GM19193 (cell line): ENCODE data around the gene CLEC3B.

Source experiments
- POLR2A ChIP-seq: IDR thresholded peaks from 4 replicates; pipeline ENCODE4 v1.6.1; 2011; ENCODE audit not compliant: insufficient read depth, insufficient read length; ENCODE audit errors: extremely low read depth

Gene CLEC3B

DNA sequence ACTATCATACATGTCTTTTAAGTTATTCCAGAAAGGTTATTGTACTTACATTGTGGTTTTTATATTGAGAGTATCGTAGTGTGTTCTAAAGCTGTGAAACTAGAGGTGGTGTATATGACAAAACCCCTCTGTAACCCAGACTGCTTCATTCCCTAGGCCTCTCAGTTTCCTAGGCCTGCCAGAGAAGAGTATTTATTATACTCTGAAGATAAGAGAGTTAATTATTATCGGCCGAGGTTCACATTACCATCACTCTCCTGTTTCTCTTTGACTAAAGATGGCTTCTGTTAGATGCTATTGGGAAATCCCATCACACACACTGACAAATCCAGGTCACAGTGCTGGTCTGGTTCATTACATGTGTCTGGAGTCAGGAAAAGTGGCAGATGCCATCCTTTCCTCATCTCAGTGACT, 29.5 kb upstream of the CLEC3B start:
- TF ChIP-seq POLR2A = no peak

DNA sequence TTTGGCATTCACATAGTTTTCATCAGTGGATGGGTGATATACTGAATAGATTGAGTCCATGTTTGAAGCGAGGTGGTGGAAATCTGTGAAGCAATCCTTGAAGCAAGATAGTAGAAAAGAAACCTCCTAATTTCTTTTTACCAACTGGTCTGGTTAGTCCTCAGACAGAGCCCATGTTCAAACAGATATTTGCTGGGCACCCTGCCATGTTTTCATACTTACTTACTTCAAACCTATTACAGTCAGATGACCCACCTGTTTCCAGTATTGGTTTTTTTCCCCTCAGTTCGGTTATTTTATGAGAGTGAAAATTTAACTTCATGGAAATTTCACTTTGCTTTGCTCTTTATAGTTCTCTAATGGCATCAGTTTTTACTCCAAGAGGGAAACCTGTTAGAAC, 26.3 kb upstream of the CLEC3B start:
- no peak for TF ChIP-seq POLR2A

DNA sequence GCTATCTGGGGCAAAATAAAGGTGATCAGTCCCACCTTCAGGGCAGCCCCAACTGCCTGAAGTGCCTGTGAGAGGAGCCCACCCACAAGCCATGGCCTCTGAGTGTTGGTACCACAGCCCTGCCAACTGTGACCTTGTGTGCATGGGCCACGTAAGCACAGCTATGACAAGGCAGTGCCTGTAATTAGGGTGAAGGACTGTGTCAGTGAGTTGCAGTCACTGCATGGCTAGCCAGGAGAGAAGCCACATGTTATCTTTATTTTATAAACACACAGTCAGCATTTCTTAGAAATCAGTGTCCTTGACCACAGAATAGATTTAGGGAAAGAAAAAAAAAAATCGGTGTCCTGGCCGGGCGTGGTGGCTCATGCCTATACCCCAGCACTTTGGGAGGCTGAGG, 25.3 kb upstream of the CLEC3B start:
- TF ChIP-seq POLR2A = no peak

DNA sequence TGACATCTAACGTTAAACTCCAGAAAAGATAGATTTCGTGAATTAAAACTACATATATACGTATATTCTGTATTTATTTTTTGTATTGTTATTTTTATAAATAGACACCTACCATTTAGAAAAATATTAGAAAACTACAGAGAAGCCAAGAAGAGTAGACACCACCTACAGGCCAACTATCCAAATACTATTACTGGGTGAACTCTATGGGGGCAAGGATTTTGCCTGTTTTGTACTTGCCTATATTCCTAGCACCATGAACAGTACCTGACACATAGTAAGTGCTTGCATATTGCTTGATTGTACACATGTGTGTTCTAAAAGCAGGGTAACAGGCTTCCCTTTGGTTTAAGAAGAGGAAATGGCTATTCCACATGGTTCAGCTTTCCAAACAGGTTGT, 24.4 kb upstream of the CLEC3B start:
- no peak for TF ChIP-seq POLR2A

DNA sequence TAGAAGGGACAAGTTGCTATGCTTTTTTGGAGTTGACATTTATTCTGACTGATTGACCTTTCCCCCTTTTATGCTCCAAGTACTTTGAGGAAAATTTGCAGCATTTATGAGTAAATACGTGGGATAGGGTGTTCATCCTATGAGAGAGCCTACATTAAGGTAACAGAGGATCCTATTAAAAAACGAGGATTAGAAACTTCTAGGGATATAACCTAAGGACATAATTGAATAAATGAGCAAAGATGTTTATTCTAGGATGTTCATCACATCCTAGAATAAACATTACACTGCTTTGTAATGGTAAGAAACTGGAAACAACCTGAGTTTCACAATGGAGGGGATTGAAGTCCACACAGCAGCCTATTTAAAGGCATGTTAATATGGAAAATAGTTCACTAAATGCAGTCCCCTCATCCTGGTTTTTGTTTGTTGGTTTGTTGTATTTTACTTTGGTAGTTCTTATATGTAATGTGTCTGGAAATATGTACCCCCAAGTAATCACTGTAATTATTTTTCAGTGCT, 23.9 kb upstream of the CLEC3B start:
- no peak for TF ChIP-seq POLR2A

DNA sequence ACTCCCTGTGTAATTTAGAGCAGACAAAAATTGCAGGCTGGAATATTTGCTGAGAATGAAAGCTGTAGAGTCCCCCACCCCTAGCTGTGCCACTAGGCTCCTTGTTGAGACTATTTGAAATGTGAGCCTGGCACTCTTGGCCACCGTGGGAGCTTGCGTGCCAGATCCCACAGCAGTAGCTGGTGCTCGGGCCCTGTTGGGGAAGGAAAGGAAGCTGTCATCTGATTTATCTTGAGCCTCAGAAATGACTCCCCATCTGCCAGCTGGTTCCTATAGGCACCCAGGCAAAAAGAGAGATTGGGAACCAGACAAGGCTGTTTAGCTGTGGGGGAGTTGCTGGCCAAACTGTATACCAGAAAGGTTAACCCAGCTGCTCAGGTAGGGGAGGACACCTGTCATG, 23.4 kb upstream of the CLEC3B start:
- no peak for TF ChIP-seq POLR2A

DNA sequence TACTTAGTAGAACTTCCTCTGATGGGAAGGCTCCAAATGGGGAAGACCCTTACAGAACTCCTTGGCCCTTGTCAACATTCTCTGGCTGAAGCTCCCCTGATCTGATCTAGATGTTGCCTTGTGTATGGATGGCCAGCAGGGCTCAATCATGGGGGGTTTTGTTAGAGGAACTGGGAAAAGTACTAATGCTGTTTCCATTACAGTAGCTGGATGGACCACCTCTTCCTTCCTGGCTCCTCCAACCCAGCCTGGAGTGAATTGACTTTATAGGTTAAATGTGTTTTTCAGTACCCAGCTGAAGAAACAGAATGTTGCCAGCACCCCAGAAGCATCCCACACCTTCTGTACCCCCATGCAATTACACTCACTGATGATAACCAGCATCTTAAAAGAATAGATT, 22.7 kb upstream of the CLEC3B start:
- TF ChIP-seq POLR2A = no peak

DNA sequence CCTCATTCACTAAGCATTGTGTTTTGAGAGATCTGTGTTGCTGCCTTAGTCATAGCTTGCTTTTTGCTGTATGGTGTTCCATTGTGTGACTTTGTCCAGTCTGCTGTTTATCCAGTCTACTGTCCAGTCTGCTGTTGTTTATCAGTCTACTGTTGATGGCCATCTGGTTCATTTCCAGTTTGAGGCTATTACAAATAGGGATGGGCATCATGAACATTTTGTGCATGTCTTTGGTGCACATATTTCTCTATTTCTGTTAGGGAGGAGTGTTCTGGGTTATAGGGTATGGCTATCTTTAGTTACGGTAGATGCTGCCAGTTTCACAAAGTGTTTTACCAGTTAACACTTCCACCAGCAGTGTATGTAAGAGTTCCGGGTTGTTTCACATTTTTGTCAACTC, 22.2 kb upstream of the CLEC3B start:
- TF ChIP-seq POLR2A = no peak

DNA sequence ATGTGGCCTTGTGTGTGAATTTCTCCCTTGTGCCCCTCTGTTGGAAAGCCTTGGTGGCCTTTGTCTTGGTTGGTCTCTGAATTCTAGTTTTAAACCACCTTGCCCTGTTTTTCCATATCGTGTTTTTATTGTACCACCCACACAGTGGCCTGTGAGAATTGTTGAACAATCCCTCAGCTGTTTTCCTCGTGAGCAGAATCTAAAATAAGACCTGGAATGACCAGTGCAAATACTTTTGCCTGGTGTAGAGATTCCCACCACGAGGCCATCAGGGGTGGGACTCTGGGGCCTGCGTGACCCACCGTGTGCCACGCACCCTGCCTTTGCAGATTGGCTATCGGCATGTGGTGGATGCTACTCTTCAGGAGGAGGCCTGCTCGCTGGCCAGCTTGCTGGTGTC, 19.0 kb upstream of the CLEC3B start:
- TF ChIP-seq POLR2A = no peak

DNA sequence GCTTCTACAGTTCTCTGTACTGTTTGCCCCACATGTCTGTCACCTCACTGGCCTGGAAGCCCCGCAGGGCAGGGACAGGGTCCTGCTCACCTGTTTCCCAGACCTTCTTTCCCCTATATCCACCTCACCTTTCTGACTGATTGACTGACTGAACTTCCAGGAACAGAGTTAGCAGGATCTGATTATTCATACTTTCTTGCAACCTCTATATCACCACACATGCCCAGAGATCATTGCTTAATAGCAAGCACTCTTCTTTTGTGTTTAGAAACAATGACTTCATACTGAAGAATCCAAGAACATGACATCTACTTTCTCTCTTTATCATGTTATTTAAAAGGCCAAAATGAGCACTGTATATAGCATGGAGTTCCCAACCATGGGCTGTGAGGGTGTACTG, 18.0 kb upstream of the CLEC3B start:
- no peak for TF ChIP-seq POLR2A

DNA sequence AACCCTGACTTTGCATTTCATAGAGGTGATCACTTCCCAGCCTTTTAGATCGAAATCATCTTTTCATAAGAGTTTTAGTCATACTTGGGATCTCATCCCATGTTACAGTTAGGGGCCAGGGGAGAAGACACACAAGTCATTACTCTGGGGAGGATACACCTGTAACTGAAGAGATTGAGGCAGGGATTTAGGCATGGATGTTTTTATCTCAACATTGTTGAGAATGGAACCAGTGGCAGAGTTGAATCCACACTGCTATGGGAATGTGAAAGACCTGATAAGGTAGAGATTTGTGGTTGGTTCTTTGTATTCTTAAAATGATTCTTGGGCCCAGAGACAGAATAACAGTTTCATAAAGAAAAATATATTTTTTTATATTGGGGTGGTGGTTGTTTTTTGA, 16.2 kb upstream of the CLEC3B start:
- no peak for TF ChIP-seq POLR2A

DNA sequence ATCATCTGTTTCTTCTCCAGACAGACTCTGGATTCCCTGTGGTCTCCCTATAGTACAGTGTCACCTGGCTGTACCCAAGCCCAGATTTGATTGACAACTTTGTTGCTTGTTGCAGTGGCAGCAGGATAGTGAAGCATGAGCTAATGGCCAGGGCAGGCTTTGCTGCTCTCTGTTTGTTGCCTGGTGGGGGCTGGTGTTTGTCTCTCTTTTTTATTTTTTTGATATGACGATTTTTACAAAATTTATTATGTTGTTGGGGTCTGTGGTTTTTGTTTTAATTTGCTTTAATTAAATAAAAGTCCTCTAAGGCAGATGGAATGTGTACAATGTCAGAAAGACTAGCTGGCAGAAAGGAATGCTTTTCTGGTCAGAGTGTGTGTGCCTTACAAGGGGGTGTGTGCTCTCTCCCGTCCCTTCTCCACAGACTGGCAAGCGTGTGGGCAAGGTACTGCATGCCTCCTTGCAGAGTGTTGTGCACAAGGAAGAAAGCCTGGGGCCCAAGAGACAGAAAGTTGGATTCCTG, 15.2 kb upstream of the CLEC3B start:
- TF ChIP-seq POLR2A = no peak

DNA sequence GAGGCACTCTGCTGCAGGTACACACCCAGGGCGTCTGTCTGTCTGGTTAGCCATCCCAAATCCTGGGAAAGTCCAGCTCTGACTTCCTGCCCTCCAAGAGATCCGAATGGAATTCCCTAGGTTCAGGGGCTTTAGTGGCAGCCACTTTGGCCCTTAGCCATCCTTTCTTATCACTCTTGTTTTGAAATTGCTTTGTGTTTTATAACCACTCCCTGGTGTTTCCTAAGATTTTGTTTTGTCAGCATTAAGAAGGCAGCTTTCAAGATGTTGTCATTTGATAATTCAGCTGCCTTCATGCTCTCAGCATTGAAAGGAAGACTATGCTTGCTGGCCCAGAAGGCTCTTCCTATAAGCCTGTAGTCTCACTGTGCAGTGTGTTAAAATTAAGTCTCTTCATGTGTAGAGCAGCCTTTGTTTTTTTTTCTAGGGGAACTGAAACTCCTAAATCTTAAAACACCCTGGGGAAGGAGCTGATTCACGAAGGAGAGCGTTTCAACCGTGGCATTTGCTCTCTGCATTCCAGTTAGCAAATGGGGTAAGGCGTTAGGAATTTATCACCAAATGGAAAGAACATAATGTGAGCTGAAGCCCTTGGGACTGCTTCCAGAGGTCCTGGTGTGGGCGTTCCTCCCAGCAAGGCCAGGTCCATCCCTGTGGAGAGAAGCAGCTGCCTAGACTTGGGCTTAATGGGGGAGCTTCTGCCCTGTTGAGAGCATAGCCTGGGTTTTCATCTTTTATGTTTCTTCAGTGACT, 14.2 kb upstream of the CLEC3B start:
- TF ChIP-seq POLR2A = no peak

DNA sequence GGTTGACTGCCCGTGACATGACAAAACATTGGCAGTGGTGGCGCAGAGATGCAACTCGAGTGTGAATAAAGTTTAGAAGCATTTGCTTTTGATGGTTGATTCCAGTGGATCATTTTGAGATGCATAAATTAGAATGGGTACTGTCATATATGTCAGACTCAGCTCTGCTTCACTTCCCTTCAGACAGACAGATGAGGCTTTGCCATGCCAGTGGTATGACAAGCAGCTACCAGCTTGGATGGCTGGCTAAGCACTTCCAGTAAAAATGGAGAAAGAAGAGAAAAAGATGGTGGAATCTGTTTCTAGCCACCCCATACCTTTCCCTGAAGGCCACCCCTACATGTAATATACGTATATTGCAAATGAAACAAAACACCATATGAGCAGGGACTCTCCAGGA, 13.5 kb upstream of the CLEC3B start:
- no peak for TF ChIP-seq POLR2A

DNA sequence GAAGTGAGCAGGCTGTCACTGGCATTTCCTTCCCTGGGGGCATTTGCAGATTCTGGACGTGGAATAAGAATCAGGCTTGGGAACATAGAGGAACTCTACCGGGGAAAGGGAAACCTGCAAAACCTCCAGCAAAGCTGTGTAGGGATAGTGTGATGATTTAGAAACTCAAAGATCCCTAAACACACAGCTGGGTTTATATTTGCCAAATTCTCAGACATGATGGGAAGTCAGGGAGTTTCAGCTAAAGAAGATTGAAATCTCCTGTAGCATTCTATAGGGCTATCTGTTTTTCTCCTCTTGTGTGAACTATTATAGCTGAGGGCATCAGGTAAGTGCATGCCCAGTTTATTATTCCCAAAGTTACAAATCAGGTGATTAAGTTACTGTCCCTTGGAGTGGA, 9.2 kb upstream of the CLEC3B start:
- no peak for TF ChIP-seq POLR2A

DNA sequence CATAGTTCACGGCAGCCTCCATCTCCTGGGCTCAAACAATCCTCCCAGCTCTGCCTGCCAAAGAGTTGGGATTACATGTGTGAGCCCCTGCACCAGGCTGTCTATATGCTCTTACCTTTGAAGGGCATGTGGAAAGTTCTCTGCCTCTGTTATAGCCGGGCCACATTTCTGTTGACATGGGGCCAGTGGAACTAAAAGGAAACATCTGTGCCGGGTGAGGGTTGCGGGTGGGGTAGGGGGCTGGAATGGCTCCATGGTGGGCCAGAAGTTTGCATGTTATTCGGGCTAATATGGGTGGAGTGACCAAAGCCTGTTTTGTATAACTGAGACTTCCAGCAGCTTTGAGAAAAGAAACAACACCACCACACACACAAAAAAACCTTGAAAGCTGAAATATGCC, 8.3 kb upstream of the CLEC3B start:
- TF ChIP-seq POLR2A = no peak
